ENCODE data around the gene KASH5. TPM values are rescaled to one million over a fixed set of nuclear protein-coding genes. Genes with fewer than 3 reads are reported as not detected.
A peak's percentile ranks its signal among the peaks of the same experiment; 100 is the strongest.

The KASH5 gene
- total and polyA plus RNA-seq, 2 of the 8 experiments (the other 6 are each of a cell fraction or from before 2014, with no cell fraction given) = 0.05 to 0.19 TPM

DNA sequence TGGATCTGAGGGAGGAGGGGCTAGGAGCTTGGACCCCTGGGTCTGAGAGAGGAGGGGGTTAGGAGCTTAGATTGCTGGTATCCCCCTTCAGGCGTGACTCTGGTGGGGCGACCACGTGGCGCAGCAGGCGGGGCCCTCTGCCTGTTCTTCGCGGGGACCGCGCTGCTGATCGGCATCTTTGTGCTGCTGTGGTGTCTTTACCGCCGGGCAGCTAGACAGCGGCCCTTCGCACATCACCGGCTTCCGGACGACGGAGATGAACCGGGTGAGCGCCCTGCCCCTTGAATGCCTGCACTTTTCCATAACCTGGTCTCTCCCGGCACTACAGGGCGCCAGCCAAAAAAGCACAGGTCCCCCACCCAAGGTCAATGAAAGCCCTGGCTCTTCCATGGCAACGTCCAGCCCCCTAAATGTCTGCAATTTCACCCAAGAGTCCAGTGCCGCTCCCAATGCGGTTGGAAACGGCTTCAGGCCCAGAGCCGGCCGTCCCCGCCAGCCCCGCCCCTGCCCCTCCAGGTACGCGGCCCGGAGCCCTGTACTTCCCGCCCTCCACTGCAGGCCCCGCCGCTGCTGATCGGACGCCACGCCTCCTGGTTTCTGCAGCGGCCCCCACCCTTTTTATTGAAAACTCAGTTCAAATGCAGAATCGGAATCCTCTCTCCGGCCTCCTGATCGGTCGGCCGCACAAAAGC is 40.0 kb downstream of the KASH5 start (continued):
- TF ChIP-seq POLR2A (IDR thresholded peaks at IDR 0.05; ENCODE audit: control extremely low read depth in 1 of 2, low read depth in 2 of 2, low read length in 2 of 2) = peak in 1 of 2 experiments; percentile 32; a peak in 1 of 3 replicates
- TF ChIP-seq RBBP5 (IDR thresholded peaks at IDR 0.05; ENCODE audit: borderline replicate concordance, low read depth, low read length) = peak; percentile 38; the same call in 1 of the 2 replicates
- TF ChIP-seq POLR2AphosphoS5 (IDR thresholded peaks at IDR 0.05; ENCODE audit: low read depth, low read length) = no peak
- TF ChIP-seq TAF1 (IDR thresholded peaks at IDR 0.05; ENCODE audit: low read depth, low read length) = 0 out of 2 replicates have a peak, but pooled peaks have one; percentile 23
- TF ChIP-seq, protein P1, sequence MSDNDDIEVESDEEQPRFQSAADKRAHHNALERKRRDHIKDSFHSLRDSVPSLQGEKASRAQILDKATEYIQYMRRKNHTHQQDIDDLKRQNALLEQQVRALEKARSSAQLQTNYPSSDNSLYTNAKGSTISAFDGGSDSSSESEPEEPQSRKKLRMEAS (IDR thresholded peaks at IDR 0.05) = peak; percentile 93
- no peak for TF ChIP-seq GABPA (IDR thresholded peaks at IDR 0.05; ENCODE audit: borderline replicate concordance, insufficient read depth, low read length)
